Naive B cell (primary cell): ENCODE data around the gene ARL4A. TPM values are rescaled to one million over a fixed set of nuclear protein-coding genes. Genes with fewer than 3 reads are reported as not detected.

Source experiments
- ATAC-seq, 2 donors: fragments of 150-1000 bp; cut with Tn5 transposase; 2 replicates each; pipeline ENCODE4 v1.10.0; 2021; ENCODE audit warnings: low read depth in 2 of 2, mild to moderate bottlenecking in 2 of 2, moderate library complexity in 2 of 2
- DNase-seq: peaks from one replicate; pipeline ENCODE4 v3.0.0; 2022
- H3K27ac Mint-ChIP-seq, 6 donors: one replicate each; pipeline ENCODE4 v1.8.0; 2020 to 2022; ENCODE audit warnings: mild to moderate bottlenecking in 6 of 6, mixed read lengths in 6 of 6, moderate library complexity in 5 of 6, inconsistent platforms in 2 of 6
- H3K27me3 Mint-ChIP-seq, 3 donors: one replicate each; pipeline ENCODE4 v1.8.0; 2021 to 2022; ENCODE audit warnings: mixed read lengths in 3 of 3, mild to moderate bottlenecking in 1 of 3
- H3K36me3 Mint-ChIP-seq, 2 donors: one replicate each; pipeline ENCODE4 v1.8.0; 2020 to 2022; ENCODE audit warnings: mixed read lengths in 2 of 2, inconsistent platforms in 1 of 2, mild to moderate bottlenecking in 1 of 2
- H3K4me1 Mint-ChIP-seq, 3 donors: one replicate each; pipeline ENCODE4 v1.8.0; 2020 to 2022; ENCODE audit warnings: mixed read lengths in 3 of 3, inconsistent platforms in 1 of 3, mild to moderate bottlenecking in 1 of 3, moderate library complexity in 1 of 3
- H3K4me3 Mint-ChIP-seq, 8 donors: one replicate each; pipeline ENCODE4 v1.8.0; 2020 to 2022; ENCODE audit warnings: mild to moderate bottlenecking in 8 of 8, mixed read lengths in 8 of 8, moderate library complexity in 8 of 8, inconsistent platforms in 2 of 8
- H3K9me3 Mint-ChIP-seq, 7 donors: one replicate each; pipeline ENCODE4 v1.8.0; 2020 to 2022; ENCODE audit warnings: mixed read lengths in 7 of 7, mild to moderate bottlenecking in 5 of 7, inconsistent platforms in 2 of 7, moderate library complexity in 1 of 7
- polyA plus RNA-seq, 6 donors: library from polyadenylated mRNA; unstranded; fragments of 300-500 nt; fragmentation: Illumina TruSeq; gene quantifications; one replicate each; pipeline ENCODE4 v1.2.3, GENCODE V29; 2021; ENCODE audit warnings: low read depth in 6 of 6

ARL4A gene
- polyA plus RNA-seq, 6 donors from 2014 or later: 132 to 231 (median 141) TPM

DNA sequence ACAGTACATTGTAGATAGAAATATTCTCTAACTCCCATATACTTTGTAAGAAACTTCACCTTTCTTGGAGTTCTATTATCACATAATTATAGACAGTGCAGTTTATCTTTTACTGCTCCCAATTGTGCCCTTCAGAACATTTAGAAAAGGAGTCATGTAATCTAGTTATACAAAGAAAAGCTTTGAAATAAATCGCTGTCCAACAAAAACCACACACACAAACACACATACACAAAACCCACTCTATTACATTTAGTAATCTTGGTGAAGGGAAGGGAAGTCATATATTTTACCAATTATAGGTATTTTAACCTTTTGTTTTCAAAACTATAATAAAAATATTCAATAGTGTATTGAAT, 26.9 kb downstream of the ARL4A start:
- no peak overlapping the region for H3K4me3 Mint-ChIP-seq
- H3K4me1 Mint-ChIP-seq: peaks cover 0 to 12% (median 0%) of the 10 kb centered on the region in 3 donors
- H3K27ac Mint-ChIP-seq: no peak overlapping the region
- no peaks in the 10 kb centered on the region for H3K27me3 Mint-ChIP-seq
- peaks cover 0 to 7% of the 10 kb centered on the region in 2 donors for H3K36me3 Mint-ChIP-seq
- H3K9me3 Mint-ChIP-seq: peaks cover 0 to 2% (median 0%) of the 10 kb centered on the region in 7 donors
- DNase-seq (no peak), ATAC-seq (no peak)

DNA sequence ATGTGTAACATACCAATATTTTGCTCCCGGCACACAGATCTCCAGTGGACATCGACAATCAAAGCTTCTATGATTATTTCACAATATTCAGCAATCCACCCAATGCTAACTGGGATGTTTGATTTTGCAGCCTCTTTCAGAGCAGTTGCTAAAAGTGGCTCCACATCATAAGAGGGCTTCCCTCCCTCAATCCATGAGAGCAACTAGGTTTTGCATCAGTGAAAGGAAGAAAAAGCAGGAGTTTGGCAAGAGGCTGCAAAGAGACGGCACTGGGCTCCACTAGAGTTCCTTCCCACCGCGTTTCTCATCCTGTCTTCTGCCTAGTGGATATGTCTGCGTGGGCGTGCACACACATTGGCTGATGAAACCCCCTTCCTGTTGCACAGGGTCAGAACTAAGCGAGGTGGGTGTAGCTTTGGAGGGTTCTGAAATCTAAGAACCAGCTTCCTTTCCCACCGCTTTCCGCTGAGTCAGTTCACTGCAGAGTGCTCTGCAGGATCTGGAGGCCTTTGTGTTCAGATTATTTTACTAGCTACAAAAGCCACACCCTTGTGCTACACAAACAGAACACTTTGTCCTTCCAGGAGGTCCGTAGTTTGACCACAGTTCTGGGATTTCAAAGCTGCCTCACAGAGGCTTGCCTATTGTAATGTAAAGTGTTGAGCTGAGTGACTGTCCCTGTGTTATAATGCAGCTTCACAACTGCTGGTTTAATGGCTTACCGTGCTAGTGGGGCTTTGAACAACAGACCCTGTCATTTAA, 28.1 kb downstream of the ARL4A start:
- H3K4me1 Mint-ChIP-seq: peaks cover 0 to 18% (median 0%) of the 10 kb centered on the region in 3 donors

DNA sequence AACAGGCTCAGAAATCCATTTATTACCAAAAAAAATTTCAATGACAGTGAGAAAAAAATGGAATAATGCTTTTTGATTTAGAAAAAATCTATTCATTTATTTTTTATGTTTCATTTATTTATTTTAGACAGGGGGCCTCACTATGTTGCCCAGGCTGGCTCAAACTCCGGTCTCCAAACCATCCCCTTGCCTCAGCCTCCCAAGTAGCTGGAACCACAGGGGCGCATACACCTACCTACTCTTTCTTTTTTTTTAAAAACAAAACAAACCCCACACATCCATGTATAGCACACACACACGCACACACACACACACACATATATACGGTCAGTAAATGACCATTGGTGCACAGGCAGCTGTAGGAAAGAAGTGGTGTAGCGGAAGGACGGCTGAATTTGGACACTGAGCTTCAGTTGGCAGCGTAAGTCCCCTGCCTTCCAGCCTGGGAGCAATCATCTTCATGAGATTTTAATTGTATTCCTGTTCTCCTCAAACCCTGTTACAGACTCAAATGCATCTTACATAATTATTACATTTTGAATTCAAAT, 28.8 kb downstream of the ARL4A start:
- no peak for ATAC-seq
- no peak overlapping the region for H3K4me3 Mint-ChIP-seq

More for the DNA sequence above, 28.1 kb downstream of the ARL4A start:
- H3K27ac Mint-ChIP-seq: no peak overlapping the region
- no peak overlapping the region for H3K4me3 Mint-ChIP-seq
- no peaks in the 10 kb centered on the region for H3K27me3 Mint-ChIP-seq
- no peak for ATAC-seq
- peaks cover 0 to 2% (median 0%) of the 10 kb centered on the region in 7 donors for H3K9me3 Mint-ChIP-seq
- no peak for DNase-seq
- peaks cover 0 to 7% of the 10 kb centered on the region in 2 donors for H3K36me3 Mint-ChIP-seq

DNA sequence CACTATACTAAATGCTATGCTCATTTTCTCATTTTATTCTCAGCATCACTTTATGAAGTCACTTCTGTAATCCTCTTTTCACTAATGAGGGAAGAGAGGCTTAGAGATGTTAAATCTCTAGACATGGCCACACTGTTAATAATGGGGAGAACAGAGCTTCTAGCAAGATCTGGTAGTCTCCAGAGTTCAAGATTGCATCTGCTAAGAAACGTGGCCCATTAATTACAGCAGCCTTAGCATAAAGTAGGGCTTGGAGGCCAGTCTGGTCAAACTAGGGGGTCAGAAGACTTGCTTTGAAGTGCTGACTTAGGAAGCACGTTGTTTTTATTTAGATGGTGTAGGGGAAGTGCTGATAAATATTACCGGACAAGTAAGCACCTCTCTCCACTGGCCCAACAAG, 29.3 kb downstream of the ARL4A start:
- H3K4me1 Mint-ChIP-seq: peaks cover 0 to 18% (median 0%) of the 10 kb centered on the region in 3 donors
- no peak overlapping the region for H3K27ac Mint-ChIP-seq
- no peaks in the 10 kb centered on the region for H3K27me3 Mint-ChIP-seq
- H3K36me3 Mint-ChIP-seq: peaks cover 0 to 7% of the 10 kb centered on the region in 2 donors
- DNase-seq (no peak), ATAC-seq (no peak)
- peaks cover 0 to 2% (median 0%) of the 10 kb centered on the region in 7 donors for H3K9me3 Mint-ChIP-seq
- H3K4me3 Mint-ChIP-seq: no peak overlapping the region

More for the DNA sequence above, 28.8 kb downstream of the ARL4A start:
- Mint-ChIP-seq H3K4me1 (peaks cover 0 to 18% (median 0%) of the 10 kb centered on the region in 3 donors), H3K27ac (peak overlapping the region in 1 of 6 donors; percentile 74), H3K36me3 (peaks cover 0 to 7% of the 10 kb centered on the region in 2 donors), H3K9me3 (peaks cover 0 to 2% (median 0%) of the 10 kb centered on the region in 7 donors), H3K27me3 (no peaks in the 10 kb centered on the region)
- no peak for DNase-seq

DNA sequence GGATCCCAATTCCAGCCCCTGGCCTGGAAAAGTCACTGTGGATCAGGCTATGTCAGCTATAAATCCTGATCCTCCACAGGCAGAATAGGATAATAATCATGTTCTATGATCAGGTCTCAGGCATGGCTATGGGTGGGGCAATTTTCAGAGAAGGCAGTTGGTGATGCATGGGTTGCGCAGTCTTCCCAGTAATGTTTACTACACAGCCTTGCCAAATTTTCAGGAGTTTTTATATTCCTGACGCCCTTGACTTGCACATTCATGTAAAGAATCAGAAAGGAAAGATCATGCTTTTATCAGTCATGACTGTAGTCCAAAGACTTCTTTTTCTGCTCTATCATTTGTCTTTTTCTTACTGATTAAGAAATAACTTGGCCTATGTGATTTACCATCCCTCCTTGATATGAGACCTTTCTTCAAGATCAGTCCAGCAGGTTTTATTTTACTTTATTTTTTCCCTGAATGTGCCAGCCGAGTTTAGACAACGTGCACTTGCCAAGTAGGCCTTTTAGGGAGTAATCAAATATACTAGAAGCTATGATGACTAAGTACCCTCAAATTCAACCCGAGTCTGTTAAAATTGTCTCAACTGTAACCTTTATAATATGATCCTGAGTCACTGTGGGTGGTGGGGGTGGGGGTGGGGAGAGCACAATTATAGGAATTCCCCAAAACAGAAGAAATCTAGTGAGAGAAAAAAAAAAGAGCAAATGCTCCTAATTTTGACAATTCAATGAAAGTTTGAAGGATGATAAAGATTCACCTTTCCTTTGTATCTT, 31.9 kb downstream of the ARL4A start:
- Mint-ChIP-seq H3K27ac (peak overlapping the region in 1 of 6 donors; percentile 55), H3K4me3 (no peak overlapping the region), H3K36me3 (peaks cover 0 to 7% of the 10 kb centered on the region in 2 donors), H3K4me1 (peaks cover 0 to 18% (median 0%) of the 10 kb centered on the region in 3 donors), H3K27me3 (no peaks in the 10 kb centered on the region), H3K9me3 (peaks cover 0 to 3% (median 0%) of the 10 kb centered on the region in 7 donors)
- ATAC-seq: no peak
- no peak for DNase-seq

DNA sequence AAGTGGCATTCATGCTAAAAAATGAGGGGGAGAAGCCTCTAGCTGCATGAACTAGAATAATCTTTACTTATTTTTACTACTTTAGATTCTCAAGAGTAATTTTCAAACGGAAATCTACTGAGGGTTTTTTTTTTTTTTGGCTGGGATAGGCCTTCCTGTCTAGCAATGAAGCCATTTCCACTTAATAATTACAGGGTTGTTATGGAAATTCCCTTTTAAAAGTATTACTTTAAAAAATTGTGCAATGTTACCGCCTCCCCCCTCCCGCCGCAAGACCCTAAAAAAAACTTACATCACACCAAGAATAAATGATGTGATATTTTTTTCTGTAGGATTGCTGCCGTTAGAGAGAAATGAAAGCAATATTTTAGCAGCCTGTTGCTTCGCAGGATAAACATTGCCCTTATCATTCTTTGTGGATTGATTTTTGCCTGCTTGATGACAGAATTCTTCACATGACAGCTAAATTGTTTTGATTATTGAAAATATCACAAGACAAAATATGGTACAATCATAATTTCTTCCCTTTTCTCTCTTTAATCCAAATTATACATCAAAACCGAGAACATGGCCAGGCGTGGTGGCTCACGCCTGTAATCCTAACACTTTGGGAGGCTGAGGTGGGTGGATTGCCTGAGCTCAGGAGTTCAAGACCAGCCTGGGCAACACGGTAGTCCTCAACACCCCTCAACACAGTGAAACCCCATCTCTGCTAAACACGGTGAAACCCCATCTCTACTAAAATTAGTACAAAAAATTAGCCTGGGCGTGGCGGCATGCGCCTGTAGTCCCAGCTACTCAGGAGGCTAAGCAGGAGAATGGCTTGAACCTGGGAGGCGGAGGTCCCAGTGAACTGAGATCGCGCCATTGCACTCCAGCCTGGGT, 32.8 kb downstream of the ARL4A start:
- Mint-ChIP-seq H3K36me3 (peaks cover 0 to 7% of the 10 kb centered on the region in 2 donors), H3K9me3 (peaks cover 0 to 3% (median 0%) of the 10 kb centered on the region in 7 donors), H3K4me3 (no peak overlapping the region), H3K4me1 (peaks cover 0 to 18% (median 0%) of the 10 kb centered on the region in 3 donors), H3K27me3 (no peaks in the 10 kb centered on the region), H3K27ac (no peak overlapping the region)
- ATAC-seq: no peak
- no peak for DNase-seq

DNA sequence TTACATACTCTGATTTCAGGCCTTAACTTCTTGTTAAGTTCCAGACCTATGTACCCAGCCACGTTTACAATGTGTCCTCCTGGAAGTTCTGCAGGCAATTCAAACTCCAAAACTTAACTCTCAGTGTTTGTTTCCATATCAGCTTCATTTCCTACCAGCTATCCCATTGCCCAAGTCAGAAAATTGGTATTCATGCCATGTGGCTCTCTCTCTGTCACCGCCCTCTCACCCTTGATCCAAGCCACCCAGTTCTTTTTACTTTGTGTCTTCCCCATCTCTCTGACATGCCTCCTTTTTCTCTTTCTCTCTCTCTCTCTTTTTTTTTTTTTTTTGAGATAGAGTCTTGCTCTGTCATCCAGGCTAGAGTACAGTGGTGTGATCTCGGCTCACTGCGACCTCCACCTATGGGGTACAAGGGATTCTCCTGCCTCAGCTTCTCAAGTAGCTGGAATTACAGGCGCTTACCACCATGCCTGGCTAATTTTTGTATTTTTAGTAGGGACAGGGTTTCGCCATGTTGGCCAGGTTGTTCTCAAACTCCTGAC, 33.9 kb downstream of the ARL4A start:
- Mint-ChIP-seq H3K36me3 (peaks cover 0 to 7% of the 10 kb centered on the region in 2 donors), H3K4me1 (peaks cover 0 to 9% (median 0%) of the 10 kb centered on the region in 3 donors), H3K27ac (peak overlapping the region in 1 of 6 donors; percentile 4), H3K9me3 (peaks cover 0 to 3% (median 0%) of the 10 kb centered on the region in 7 donors), H3K4me3 (no peak overlapping the region), H3K27me3 (no peaks in the 10 kb centered on the region)
- DNase-seq (no peak), ATAC-seq (no peak)

DNA sequence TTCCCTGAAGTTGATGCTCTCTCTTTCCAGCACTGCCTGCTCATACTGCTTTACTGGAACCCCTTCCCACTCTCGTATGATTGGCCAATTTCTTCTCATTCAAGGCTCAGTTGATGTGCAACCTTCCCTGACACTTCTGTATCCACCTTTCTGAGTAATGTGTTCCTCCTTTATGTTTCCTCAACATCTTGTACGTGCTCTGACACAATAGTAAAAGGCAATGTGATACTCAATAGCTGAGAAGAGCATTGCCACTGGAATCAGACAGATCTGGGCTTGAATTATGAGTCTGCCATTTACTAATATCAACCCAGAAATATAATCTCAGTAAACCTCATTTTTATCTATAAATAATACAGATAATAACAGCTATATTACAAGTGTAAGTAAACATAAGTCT, 34.7 kb downstream of the ARL4A start:
- Mint-ChIP-seq H3K27me3 (no peaks in the 10 kb centered on the region), H3K9me3 (peaks cover 0 to 3% (median 0%) of the 10 kb centered on the region in 7 donors), H3K36me3 (peaks cover 0 to 7% of the 10 kb centered on the region in 2 donors), H3K4me1 (peaks cover 0 to 7% (median 0%) of the 10 kb centered on the region in 3 donors), H3K4me3 (no peak overlapping the region), H3K27ac (peak overlapping the region in 1 of 6 donors; percentile 5)
- DNase-seq: no peak
- no peak for ATAC-seq

DNA sequence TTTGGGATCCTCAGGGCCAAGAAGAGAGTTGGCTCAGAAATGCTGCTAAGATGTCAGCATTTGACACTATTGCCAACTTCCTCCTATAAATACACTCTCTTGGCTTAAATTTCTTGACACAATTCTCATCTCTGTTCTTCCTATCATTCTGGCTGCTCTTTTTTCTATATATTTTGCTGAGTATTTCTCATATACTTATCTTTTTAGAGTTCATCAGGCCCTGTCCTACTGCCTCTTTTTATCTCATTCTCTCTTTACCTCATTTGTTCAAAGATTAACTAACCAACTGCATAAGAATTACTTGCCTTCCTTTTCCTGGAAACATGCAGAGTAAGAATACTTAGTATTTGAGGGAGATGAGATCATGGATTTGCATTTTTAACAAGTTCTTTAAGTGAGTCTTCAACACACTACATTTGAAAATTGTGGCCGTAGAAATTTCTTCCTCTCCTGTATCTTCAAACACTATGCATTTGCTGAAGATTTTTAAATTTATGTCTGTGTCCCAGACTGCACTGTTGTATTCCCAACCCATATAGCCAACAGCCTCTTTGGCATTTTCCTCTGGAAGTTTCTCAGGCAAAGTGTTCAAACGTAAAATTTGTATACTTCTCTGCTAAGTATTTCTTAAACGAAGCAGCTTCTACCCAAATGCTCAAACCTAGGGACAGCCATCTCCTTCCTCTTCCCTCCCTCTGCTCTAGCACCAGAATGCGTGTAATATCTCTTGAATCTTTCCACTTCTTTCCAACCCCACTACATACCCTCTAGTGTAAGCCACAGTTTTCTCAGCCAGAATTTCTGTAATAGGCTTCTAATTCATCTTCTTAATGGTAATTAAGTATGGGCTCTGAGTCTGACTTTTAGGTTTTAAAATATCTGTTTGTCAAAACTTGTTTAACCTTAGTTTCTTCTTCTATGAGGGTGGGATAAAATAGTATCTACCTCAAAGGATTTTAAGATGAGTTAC, 35.5 kb downstream of the ARL4A start:
- H3K4me3 Mint-ChIP-seq: no peak overlapping the region
- H3K9me3 Mint-ChIP-seq: peaks cover 0 to 3% (median 0%) of the 10 kb centered on the region in 7 donors
- ATAC-seq (no peak), DNase-seq (no peak)
- peaks cover 0 to 7% (median 0%) of the 10 kb centered on the region in 3 donors for H3K4me1 Mint-ChIP-seq
- H3K36me3 Mint-ChIP-seq: peaks cover 0 to 7% of the 10 kb centered on the region in 2 donors
- H3K27ac Mint-ChIP-seq: no peak overlapping the region
- H3K27me3 Mint-ChIP-seq: no peaks in the 10 kb centered on the region

DNA sequence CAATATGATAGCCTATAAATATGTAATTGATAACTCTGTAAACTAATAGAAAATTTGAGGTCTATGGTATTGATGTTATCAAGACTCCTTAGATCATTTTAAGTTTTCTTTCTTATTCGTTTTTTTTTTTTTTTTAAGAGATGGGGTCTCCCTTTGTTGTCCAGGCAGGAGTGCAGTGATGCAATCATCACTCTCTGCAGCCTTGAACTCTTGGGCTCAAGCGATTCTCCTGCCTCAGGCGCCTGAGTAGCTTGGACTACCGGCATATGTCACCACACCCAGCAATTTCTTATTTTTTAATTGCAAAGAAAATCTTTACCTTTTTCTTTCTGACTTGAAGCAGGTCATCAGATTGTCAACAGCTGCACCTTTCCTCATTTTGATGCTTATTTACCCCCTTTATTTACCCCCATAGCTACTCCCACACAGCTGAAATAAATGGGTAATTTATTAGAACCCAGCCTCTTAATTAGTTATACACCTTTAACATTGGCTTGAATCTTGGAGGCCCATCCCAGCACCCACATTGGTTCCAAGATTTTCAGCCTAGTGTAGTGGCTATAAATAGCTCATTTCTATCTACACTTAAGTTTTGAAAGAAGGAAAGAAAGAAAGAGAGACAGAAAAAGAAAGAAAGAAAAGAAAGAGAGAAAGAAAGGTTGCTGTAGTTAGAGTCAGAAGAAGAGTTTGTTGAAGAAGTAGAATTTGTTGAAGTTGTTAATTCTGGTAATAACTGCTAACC, 38.3 kb downstream of the ARL4A start:
- no peaks in the 10 kb centered on the region for H3K36me3 Mint-ChIP-seq

DNA sequence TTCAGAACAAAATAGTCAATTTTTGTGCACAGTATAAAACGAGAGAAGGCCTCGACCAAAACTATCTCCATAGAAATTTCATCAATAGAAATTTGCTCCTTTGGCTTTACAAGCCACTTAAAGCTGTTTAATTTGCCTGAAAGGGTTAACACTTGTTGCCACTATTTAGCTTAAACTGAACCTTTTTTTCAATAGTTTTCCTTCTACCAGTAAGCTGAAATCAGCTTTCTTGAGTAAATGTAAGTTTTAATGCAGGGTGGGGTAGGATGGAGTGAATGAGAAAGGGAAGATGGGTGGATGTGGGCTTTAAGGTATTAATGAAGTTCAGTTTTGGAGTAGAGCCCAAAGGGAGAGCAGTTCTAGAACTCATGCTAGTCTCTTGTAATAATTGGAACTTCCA, 39.5 kb downstream of the ARL4A start:
- Mint-ChIP-seq H3K27me3 (no peaks in the 10 kb centered on the region), H3K9me3 (peaks cover 0 to 2% (median 0%) of the 10 kb centered on the region in 7 donors), H3K4me1 (peaks cover 5 to 8% (median 7%) of the 10 kb centered on the region in 3 donors), H3K27ac (peak overlapping the region in 1 of 6 donors; percentile 58), H3K36me3 (no peaks in the 10 kb centered on the region), H3K4me3 (no peak overlapping the region)
- ATAC-seq (no peak), DNase-seq (no peak)

More for the DNA sequence above, 38.3 kb downstream of the ARL4A start:
- no peaks in the 10 kb centered on the region for H3K27me3 Mint-ChIP-seq
- peaks cover 0 to 3% (median 0%) of the 10 kb centered on the region in 7 donors for H3K9me3 Mint-ChIP-seq
- DNase-seq: no peak
- H3K4me3 Mint-ChIP-seq: no peak overlapping the region
- no peak overlapping the region for H3K27ac Mint-ChIP-seq
- no peak for ATAC-seq
- H3K4me1 Mint-ChIP-seq: peaks cover 0 to 4% (median under 1%) of the 10 kb centered on the region in 3 donors
